Psoas muscle (tissue), 8 donors: ENCODE results near the gene ATP9A. TPM values are rescaled to one million over a fixed set of nuclear protein-coding genes. Genes with fewer than 3 reads are reported as not detected.

Experiments used
- ATAC-seq, 4 donors: fragments of 200-7000 bp; cut with Tn5 transposase; one replicate each; pipeline ENCODE4 v1.9.1; 2020; ENCODE audit warnings: moderate library complexity in 3 of 4, mild to moderate bottlenecking in 2 of 4
- DNase-seq, 2 donors: peaks; one replicate each; pipeline ENCODE4 v3.0.0-alpha.2; 2020
- H3K27ac ChIP-seq: fragments of 200-600 bp; one replicate; pipeline ENCODE4 v1.8.0; 2022
- H3K27me3 ChIP-seq, 3 donors: fragments of 200-600 bp in 1 of 3; one replicate each; pipeline versions ENCODE4 v1.6.1 to v1.8.0; 2013 to 2022; ENCODE audit warnings: low read length in 2 of 3, mild to moderate bottlenecking in 2 of 3, moderate library complexity in 1 of 3; ENCODE audit not compliant: insufficient read depth in 3 of 3
- H3K36me3 ChIP-seq, 2 donors: fragments of 200-600 bp in 1 of 2; one replicate each; pipeline versions ENCODE4 v1.6.1 to v1.8.0; 2013 to 2022; ENCODE audit warnings: low read depth in 1 of 2, mild to moderate bottlenecking in 1 of 2, moderate library complexity in 1 of 2; ENCODE audit not compliant: insufficient read depth in 1 of 2
- H3K4me1 ChIP-seq: fragments of 200-600 bp; one replicate; pipeline ENCODE4 v1.8.0; 2022
- H3K4me3 ChIP-seq: fragments of 200-600 bp; one replicate; pipeline ENCODE4 v1.8.0; 2022; ENCODE audit warnings: mild to moderate bottlenecking
- H3K9me3 ChIP-seq: fragments of 200-600 bp; one replicate; pipeline ENCODE4 v1.8.0; 2022
- CTCF ChIP-seq: fragments of 200-600 bp; IDR thresholded peaks from one replicate; pipeline ENCODE4 v1.8.0; 2022; ENCODE audit warnings: antibody characterized with exemption
- WGBS, 3 donors: extraction: QIAGEN DNeasy Blood & Tissue Kit; methylation state at CpG; one replicate each; pipeline versions ENCODE4 v1.1.6 to v1.1.7; 2013; 5-methylcytosine and 5-hydroxymethylcytosine counted together
- intact Hi-C, 2 donors: fragments of 100-400 bp; cut with DNase I; formaldehyde crosslinking; loops; one replicate each; pipeline versions ENCODE4 v1.11.0 to v1.14.2; 2022
- polyA plus RNA-seq, 3 donors: library from polyadenylated mRNA; stranded (reverse); fragments of 200-250 nt; gene quantifications; one replicate each; pipeline ENCODE4 v1.2.3, GENCODE V29; 2013
- total RNA-seq, 4 donors: library from RNA; stranded (reverse); fragmentation: NEBNext Ultra II Directional in 2 of 4; extraction: Animal tissue kit (Norgen Biotek cat#: 25700) in 2 of 4; gene quantifications; one replicate each; pipeline versions ENCODE4 v1.2.1 to v1.2.4, GENCODE V29; 2021 to 2023
- donor health status: healthy with polysubstance abuse.
- donor health status: DM: no; HTN: no; CAD: no; lungs with moderate emphysema.
- donor health status: Bipolar disorder and iron deficiency.
- donor health status: healthy.
- donor health status: DM: yes; HTN: yes; CAD: no.
- donor health status: DM: no; HTN: no; CAD: no.
- donor health status: DM: no; HTN: no; CAD: no.
- donor health status: DM: yes; HTN: yes; CAD: no.

Gene ATP9A
- total and polyA plus RNA-seq, 7 donors: 1.8 to 42.3 (median 17.2) TPM

DNA sequence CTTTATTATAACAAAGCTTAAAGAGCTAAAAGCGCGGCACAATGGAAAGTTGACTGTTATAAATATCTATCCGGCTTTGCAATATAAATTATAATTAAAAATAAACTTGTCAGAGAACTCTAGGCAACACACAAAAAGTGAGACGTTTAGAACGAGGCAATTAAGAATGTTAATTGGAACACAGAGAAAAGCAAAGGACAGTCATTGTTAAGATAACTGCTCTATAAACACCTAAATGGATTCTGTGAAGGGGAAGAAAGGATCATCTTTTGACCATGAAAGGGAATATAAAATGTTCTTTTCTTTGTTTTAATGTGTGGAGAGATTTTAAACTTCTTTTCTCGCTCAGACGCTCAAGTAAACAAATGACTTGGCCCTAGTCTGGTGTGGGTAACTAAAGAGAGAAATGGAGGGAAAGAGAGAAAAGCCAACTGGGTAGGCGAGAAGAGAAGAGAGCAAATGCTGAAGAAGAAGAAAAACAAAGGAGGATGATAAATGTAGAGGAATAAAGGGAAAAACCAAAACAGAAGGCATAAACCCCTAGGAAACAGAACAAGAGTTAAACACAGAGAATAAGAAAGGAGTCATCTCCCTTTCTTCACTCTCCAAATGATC, 43.4 kb upstream of the ATP9A start:
- ATAC-seq (no peak), DNase-seq (no peak)
- Histone ChIP-seq H3K27ac (no peak overlapping the region), H3K27me3 (peaks cover 0 to under 1% (median 0%) of the 10 kb centered on the region in 3 donors), H3K9me3 (no peaks in the 10 kb centered on the region), H3K36me3 (no peaks in the 10 kb centered on the region), H3K4me1 (no peaks in the 10 kb centered on the region), H3K4me3 (no peak overlapping the region)
- TF ChIP-seq CTCF: no peak
- intact Hi-C loops: no loop called here
- 59 to 65% (median 60%) methylated on average over 8 of the region's 8 CpGs for WGBS, 3 donors

- WGBS, 3 donors: 87 to 89% (median 89%) methylated on average over 3 of the region's 3 CpGs
- Histone ChIP-seq H3K4me1 (no peaks in the 10 kb centered on the region), H3K4me3 (no peak overlapping the region), H3K9me3 (no peaks in the 10 kb centered on the region), H3K36me3 (no peaks in the 10 kb centered on the region), H3K27ac (no peak overlapping the region), H3K27me3 (peaks cover 0 to 6% (median under 1%) of the 10 kb centered on the region in 3 donors)
- intact Hi-C loops: no loop called here
- DNase-seq (no peak), ATAC-seq (no peak)
- TF ChIP-seq CTCF: no peak
Observed at GRCh38 chr20:51811042-51811355, 42.8 kb upstream of the ATP9A start.

GRCh38 chr20:51810155-51811041, 42.2 kb upstream of the ATP9A start:
- no peak for DNase-seq
- Histone ChIP-seq H3K9me3 (no peaks in the 10 kb centered on the region), H3K27me3 (peaks cover 0 to 10% (median 3%) of the 10 kb centered on the region in 3 donors), H3K36me3 (no peaks in the 10 kb centered on the region), H3K4me3 (no peak overlapping the region), H3K27ac (no peak overlapping the region), H3K4me1 (no peaks in the 10 kb centered on the region)
- intact Hi-C loops: no loop called here
- TF ChIP-seq CTCF: no peak
- ATAC-seq: no peak
- WGBS, 3 donors: 83 to 86% (median 83%) methylated on average over 13 of the region's 13 CpGs

- Histone ChIP-seq H3K27me3 (peaks cover 0 to 16% (median 3%) of the 10 kb centered on the region in 3 donors), H3K9me3 (no peaks in the 10 kb centered on the region), H3K27ac (no peak overlapping the region), H3K36me3 (no peaks in the 10 kb centered on the region), H3K4me1 (no peaks in the 10 kb centered on the region), H3K4me3 (no peak overlapping the region)
- DNase-seq: no peak
- no peak for ATAC-seq
- no peak for TF ChIP-seq CTCF
- intact Hi-C loops: loop anchor here in 1 of 2 donors (10.0 kb wide), 1 partner anchor 147 kb away; no protein-coding TSS in a partner anchor
- WGBS, 3 donors: 42 to 52% (median 43%) methylated on average over 5 of the region's 5 CpGs
Observed at GRCh38 chr20:51807720-51808250, 39.6 kb upstream of the ATP9A start.
